Keratinocyte (primary cell): Measurements from ENCODE around the gene AKAP13. TPM values are rescaled to one million over a fixed set of nuclear protein-coding genes. Genes with fewer than 3 reads are reported as not detected.

Experiments
- DNase-seq: peaks from one replicate; pipeline ENCODE4 v3.0.0-alpha.2; 2011; ENCODE audit warnings: low read depth, missing footprints, low spot score
- FAIRE-seq: peaks from 2 replicates; lab custom pipeline; 2011; peaks lifted over from hg19 to GRCh38; lab: Jason Lieb, UNC
- H2AFZ ChIP-seq: 2 replicates; pipeline ENCODE4 v1.6.0; 2012; ENCODE audit warnings: low read length, control low read depth, inconsistent platforms; ENCODE audit not compliant: control insufficient read depth
- H3K27ac ChIP-seq: 2 replicates; pipeline ENCODE4 v1.5.1; 2011; ENCODE audit warnings: low read length; ENCODE audit not compliant: control insufficient read depth, insufficient read depth
- H3K27me3 ChIP-seq: 3 replicates; pipeline ENCODE4 v1.6.0; 2011; ENCODE audit warnings: low read length; ENCODE audit not compliant: control insufficient read depth, insufficient read depth; ENCODE audit errors: extremely low read depth
- H3K36me3 ChIP-seq, 2 experiments: 2 replicates in 1 of 2; 3 replicates in 1 of 2; pipeline ENCODE4 v1.5.1; 2011; ENCODE audit warnings: low read length in 2 of 2, mild to moderate bottlenecking in 1 of 2; ENCODE audit not compliant: control insufficient read depth in 2 of 2, insufficient read depth in 2 of 2; ENCODE audit errors: extremely low read depth in 1 of 2
- H3K4me1 ChIP-seq: 3 replicates; pipeline ENCODE4 v1.5.1; 2011; ENCODE audit warnings: low read length; ENCODE audit not compliant: control insufficient read depth, insufficient read depth; ENCODE audit errors: extremely low read depth
- H3K4me2 ChIP-seq: 3 replicates; pipeline ENCODE4 v1.6.0; 2011; ENCODE audit warnings: low read depth, low read length; ENCODE audit not compliant: control insufficient read depth, insufficient read depth; ENCODE audit errors: extremely low read depth
- H3K4me3 ChIP-seq, 3 experiments: fragments of 200-600 bp in 1 of 3; sonication (generic) in 1 of 3; 2 replicates in 2 of 3; 3 replicates in 1 of 3; pipeline ENCODE4 v1.5.1; 2011 to 2016; ENCODE audit warnings: low read length in 3 of 3, mild to moderate bottlenecking in 3 of 3, control low read depth in 2 of 3, inconsistent platforms in 1 of 3, low read depth in 1 of 3, mixed read lengths in 1 of 3, mixed run types in 1 of 3, moderate library complexity in 1 of 3; ENCODE audit not compliant: control insufficient read depth in 2 of 3, insufficient read depth in 2 of 3; ENCODE audit errors: extremely low read depth in 1 of 3
- H3K79me2 ChIP-seq: 2 replicates; pipeline ENCODE4 v1.6.0; 2012; ENCODE audit warnings: low read length; ENCODE audit not compliant: control insufficient read depth, insufficient read depth
- H3K9ac ChIP-seq: 3 replicates; pipeline ENCODE4 v1.6.0; 2011; ENCODE audit warnings: low read length; ENCODE audit not compliant: control insufficient read depth, insufficient read depth; ENCODE audit errors: extremely low read depth
- H3K9me1 ChIP-seq: 3 replicates; pipeline ENCODE4 v1.6.0; 2011; ENCODE audit warnings: low read length; ENCODE audit not compliant: control insufficient read depth, insufficient read depth; ENCODE audit errors: extremely low read depth
- H3K9me3 ChIP-seq: 2 replicates; pipeline ENCODE4 v1.5.1; 2012; ENCODE audit warnings: low read depth, low read length; ENCODE audit not compliant: control insufficient read depth
- H4K20me1 ChIP-seq: 3 replicates; pipeline ENCODE4 v1.6.0; 2011; ENCODE audit warnings: low read length; ENCODE audit not compliant: control insufficient read depth, insufficient read depth; ENCODE audit errors: extremely low read depth
- CTCF ChIP-seq, 3 experiments: IDR thresholded peaks in 1 of 3; conservative IDR thresholded peaks in 1 of 3; optimal IDR thresholded peaks in 1 of 3; 2 replicates in 2 of 3; 3 replicates in 1 of 3; pipeline versions ENCODE3 to v1.5.1; 2011; ENCODE audit warnings: low read length in 3 of 3, mild to moderate bottlenecking in 3 of 3, moderate library complexity in 2 of 3, control low read depth in 1 of 3, inconsistent platforms in 1 of 3; ENCODE audit not compliant: insufficient read depth in 2 of 3; ENCODE audit errors: extremely low read depth in 1 of 3
- EZH2 ChIP-seq: IDR thresholded peaks from one replicate; pipeline ENCODE4 v1.6.1; 2012; ENCODE audit warnings: inconsistent platforms, mild to moderate bottlenecking, low read length, moderate library complexity
- dilution Hi-C: fragments of 300-500 bp; cut with MboI; formaldehyde crosslinking; loops from one replicate; pipeline ENCODE4 v1.7.0; 2020; ENCODE audit warnings: low sequenced_read_pairs; ENCODE audit not compliant: extremely low pct_ligation_motif_present
- polyA plus RNA-seq, 5 experiments: library from polyadenylated mRNA; depleted of rRNA in 3 of 5; stranded (reverse) in 3 of 5; stranded (forward) in 1 of 5; unstranded in 1 of 5; fragments of >200 nt; gene quantifications; 1 replicate in 1 of 5; 2 replicates in 3 of 5; 3 replicates in 1 of 5; pipeline versions ENCODE4 v1.2.1 to v1.2.3, GENCODE V29; 2011 to 2012; ENCODE audit warnings: missing spikeins in 2 of 5, low read depth in 1 of 5, low replicate concordance in 1 of 5

Gene AKAP13
- polyA plus RNA-seq, 1 donor (not counting 4 experiments of a cell fraction or from before 2014, with no cell fraction given), result 16.7 TPM

GRCh38 chr15:85455891-85456290 lies 75.5 kb downstream of the AKAP13 start:
- TF ChIP-seq EZH2 (no peak), CTCF (optimal IDR thresholded peaks at IDR 0.05 in 1 of 3, IDR thresholded peaks at IDR 0.05 in 1 of 3, conservative IDR thresholded peaks at IDR 0.05 in 1 of 3; ENCODE audit: extremely low read depth in 1 of 3, insufficient read depth in 2 of 3, low read length in 3 of 3) (no peak)
- Histone ChIP-seq H3K27ac (no peak overlapping the region), H2AFZ (no peak overlapping the region), H3K9ac (no peak overlapping the region), H3K9me3 (no peaks in the 10 kb centered on the region), H3K4me1 (peaks cover 36% of the 10 kb centered on the region), H3K9me1 (peaks cover 2% of the 10 kb centered on the region), H3K4me3 (no peak overlapping the region), H3K36me3 (no peaks in the 10 kb centered on the region), H3K4me2 (no peak overlapping the region), H4K20me1 (no peaks in the 10 kb centered on the region), H3K79me2 (peaks cover 71% of the 10 kb centered on the region), H3K27me3 (no peaks in the 10 kb centered on the region)
- dilution Hi-C loops, result no loop called here
- DNase-seq (no peak), FAIRE-seq (no peak)

- Histone ChIP-seq H3K36me3 (no peaks in the 10 kb centered on the region), H3K79me2 (peaks cover 68% of the 10 kb centered on the region), H2AFZ (no peak overlapping the region), H3K4me3 (no peak overlapping the region), H3K27ac (peak overlapping the region; percentile 42), H3K9ac (no peak overlapping the region), H4K20me1 (no peaks in the 10 kb centered on the region), H3K27me3 (no peaks in the 10 kb centered on the region), H3K9me3 (no peaks in the 10 kb centered on the region), H3K4me1 (peaks cover 36% of the 10 kb centered on the region), H3K9me1 (peaks cover 2% of the 10 kb centered on the region), H3K4me2 (no peak overlapping the region)
- TF ChIP-seq EZH2 (no peak), CTCF (optimal IDR thresholded peaks at IDR 0.05 in 1 of 3, IDR thresholded peaks at IDR 0.05 in 1 of 3, conservative IDR thresholded peaks at IDR 0.05 in 1 of 3; ENCODE audit: extremely low read depth in 1 of 3, insufficient read depth in 2 of 3, low read length in 3 of 3) (no peak)
- FAIRE-seq (no peak), DNase-seq (no peak)
- dilution Hi-C loops, result no loop called here
These were observed 76.4 kb downstream of the AKAP13 start for GRCh38 chr15:85456798-85457197.
